Measurements from ENCODE around the gene SLC41A2.

DNA sequence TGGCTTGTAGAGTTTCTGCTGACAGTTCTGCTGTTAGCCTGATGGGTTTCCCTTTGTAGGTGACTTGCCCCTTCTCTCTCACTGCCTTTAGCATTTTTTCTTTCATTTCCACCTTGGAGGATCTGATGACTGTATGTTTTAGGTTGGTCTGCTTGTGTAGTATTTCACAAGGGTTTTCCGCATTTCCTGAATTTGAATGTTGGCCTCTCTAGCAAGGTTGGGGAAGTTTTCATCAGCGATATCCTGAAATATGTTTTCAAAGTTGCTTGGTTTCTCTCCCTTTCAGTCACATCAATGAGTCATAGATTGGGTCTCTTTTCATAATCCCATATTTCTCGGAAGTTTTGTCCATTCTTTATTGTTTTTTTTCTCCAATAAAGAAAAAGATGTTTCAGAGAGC lies 39.5 kb upstream of the SLC41A2 start:
- TF ChIP-seq, protein P1, sequence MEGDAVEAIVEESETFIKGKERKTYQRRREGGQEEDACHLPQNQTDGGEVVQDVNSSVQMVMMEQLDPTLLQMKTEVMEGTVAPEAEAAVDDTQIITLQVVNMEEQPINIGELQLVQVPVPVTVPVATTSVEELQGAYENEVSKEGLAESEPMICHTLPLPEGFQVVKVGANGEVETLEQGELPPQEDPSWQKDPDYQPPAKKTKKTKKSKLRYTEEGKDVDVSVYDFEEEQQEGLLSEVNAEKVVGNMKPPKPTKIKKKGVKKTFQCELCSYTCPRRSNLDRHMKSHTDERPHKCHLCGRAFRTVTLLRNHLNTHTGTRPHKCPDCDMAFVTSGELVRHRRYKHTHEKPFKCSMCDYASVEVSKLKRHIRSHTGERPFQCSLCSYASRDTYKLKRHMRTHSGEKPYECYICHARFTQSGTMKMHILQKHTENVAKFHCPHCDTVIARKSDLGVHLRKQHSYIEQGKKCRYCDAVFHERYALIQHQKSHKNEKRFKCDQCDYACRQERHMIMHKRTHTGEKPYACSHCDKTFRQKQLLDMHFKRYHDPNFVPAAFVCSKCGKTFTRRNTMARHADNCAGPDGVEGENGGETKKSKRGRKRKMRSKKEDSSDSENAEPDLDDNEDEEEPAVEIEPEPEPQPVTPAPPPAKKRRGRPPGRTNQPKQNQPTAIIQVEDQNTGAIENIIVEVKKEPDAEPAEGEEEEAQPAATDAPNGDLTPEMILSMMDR (conservative IDR thresholded peaks at IDR 0.05): no peak
- no peak for TF ChIP-seq EZH2 (IDR thresholded peaks at IDR 0.05; ENCODE audit: low read depth)
